ENCODE measurements around the gene ST3GAL5.

DNA sequence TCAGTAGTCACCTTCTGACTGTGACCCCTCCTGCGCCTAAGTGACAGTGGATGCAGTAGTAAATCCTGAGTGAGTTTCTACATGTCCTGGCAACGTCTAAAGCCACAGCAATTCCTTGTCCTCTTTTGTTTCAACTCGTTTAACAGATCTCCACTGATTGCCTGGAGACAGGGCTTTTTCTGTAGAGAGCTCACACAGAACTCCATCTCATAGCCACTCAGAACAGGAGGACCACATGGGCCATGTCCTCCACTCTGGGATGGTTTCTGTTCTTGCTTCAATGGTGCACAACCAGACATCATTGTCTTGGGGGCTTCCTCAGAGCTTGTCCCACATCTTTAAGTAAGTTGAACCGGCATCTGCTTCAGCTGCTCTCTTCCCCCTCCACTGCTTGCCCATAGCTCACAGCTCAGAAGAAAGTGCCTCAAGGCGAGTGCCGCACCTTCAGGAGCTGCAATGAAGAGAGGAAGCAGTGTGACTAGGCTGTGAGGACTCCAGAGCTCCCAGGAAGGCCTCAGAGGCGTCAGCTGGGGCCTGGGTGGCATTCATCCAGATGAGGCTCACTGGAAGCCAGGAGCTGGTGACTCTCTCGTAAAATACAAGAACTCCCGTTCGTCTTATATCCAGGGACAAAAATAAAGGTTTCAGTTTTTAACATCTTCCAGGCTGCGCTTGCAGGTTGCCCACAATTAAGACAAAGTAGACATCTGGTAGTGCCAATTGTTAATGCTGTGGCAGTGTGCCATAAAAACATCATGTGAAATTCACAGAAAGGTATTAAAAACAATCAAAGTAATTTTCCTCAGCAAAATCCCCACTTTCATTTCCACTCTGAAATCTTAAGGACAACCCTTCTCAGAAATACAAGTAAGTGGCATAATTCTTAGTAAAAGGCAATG, 37.3 kb downstream of the ST3GAL5 start:
- TF ChIP-seq EZH2 (IDR thresholded peaks at IDR 0.05) = no peak
- TF ChIP-seq POLR2AphosphoS5 (IDR thresholded peaks at IDR 0.05; ENCODE audit: borderline replicate concordance, low read depth, low read length) = no peak
- TF ChIP-seq FOXP2 (optimal IDR thresholded peaks at IDR 0.05; ENCODE audit: control extremely low read depth, extremely low read length, insufficient read depth) = no peak

Data from SK-N-MC (cell line).